ENCODE measurements around the gene GRAMD2B.

- TF ChIP-seq ZNF518A (tag by site-specific recombination; conservative IDR thresholded peaks at IDR 0.05; ENCODE audit: low read depth) (no peak), SP2 (tag by site-specific recombination; IDR thresholded peaks at IDR 0.05) (no peak), ZNF530 (tag by site-specific recombination; IDR thresholded peaks at IDR 0.05; ENCODE audit: low read depth) (no peak), CTCF (tag by site-specific recombination; IDR thresholded peaks at IDR 0.05) (no peak), ZNF529 (tag by site-specific recombination; IDR thresholded peaks at IDR 0.05; ENCODE audit: insufficient replicate concordance) (no peak), SETDB1 (IDR thresholded peaks at IDR 0.05; ENCODE audit: insufficient read length, low read length) (no peak), ZNF670 (tag by site-specific recombination; IDR thresholded peaks at IDR 0.05; ENCODE audit: low read depth) (no peak), ZNF292 (tag by site-specific recombination; IDR thresholded peaks at IDR 0.05; ENCODE audit: borderline replicate concordance, low read depth) (no peak), ZNF221 (tag by site-specific recombination; IDR thresholded peaks at IDR 0.05; ENCODE audit: borderline replicate concordance) (no peak)
Observed at GRCh38 chr5:126497506-126497905, 74.3 kb downstream of the GRAMD2B start.

Measured in HEK293 (cell line).